Thoracic aorta (tissue), 2 donors: ENCODE measurements around the gene ICE2. TPM values are rescaled to one million over a fixed set of nuclear protein-coding genes. Genes with fewer than 3 reads are reported as not detected.

ENCODE experiments used
- ATAC-seq: fragments of 150-250 bp; one replicate; pipeline ENCODE4 v1.8.0; 2017; ENCODE audit warnings: low read depth; ENCODE audit not compliant: insufficient number of reproducible peaks, low FRiP score
- DNase-seq: peaks from one replicate; pipeline ENCODE4 v3.0.0-alpha.2; 2020; ENCODE audit warnings: low spot score
- H3K27ac ChIP-seq, 2 donors: fragments of 200-600 bp; sonication (generic); 1 replicate in 1 of 2; 2 replicates in 1 of 2; pipeline ENCODE4 v1.5.1; 2016; ENCODE audit warnings: mild to moderate bottlenecking in 2 of 2, moderate library complexity in 2 of 2
- H3K27me3 ChIP-seq: fragments of 200-600 bp; sonication (generic); replicated peaks from 2 replicates; pipeline ENCODE4 v1.6.0; 2016; ENCODE audit warnings: mild to moderate bottlenecking; ENCODE audit not compliant: insufficient read depth
- H3K36me3 ChIP-seq: fragments of 200-600 bp; sonication (generic); one replicate; pipeline ENCODE4 v1.5.1; 2016
- H3K4me1 ChIP-seq, 2 donors: fragments of 200-600 bp; sonication (generic); 1 replicate in 1 of 2; 2 replicates in 1 of 2; pipeline versions ENCODE4 v1.5.1 to v1.6.0; 2016; ENCODE audit warnings: low read depth in 2 of 2, mild to moderate bottlenecking in 1 of 2; ENCODE audit not compliant: control insufficient read depth in 1 of 2
- H3K4me3 ChIP-seq: fragments of 200-600 bp; sonication (generic); 2 replicates; pipeline ENCODE4 v1.5.1; 2016; ENCODE audit warnings: mild to moderate bottlenecking
- H3K9me3 ChIP-seq: fragments of 200-600 bp; sonication (generic); 2 replicates; pipeline ENCODE4 v1.5.1; 2016
- total RNA-seq, 2 donors: library from RNA; depleted of rRNA; stranded (reverse); fragments of >200 nt; gene quantifications; one replicate each; pipeline versions ENCODE4 v1.1.0 to v1.2.3, GENCODE V29; 2016
- TF ChIP-seq, protein P1 (sequence below): fragments of 200-600 bp; sonication (generic); IDR thresholded peaks from one replicate; pipeline ENCODE4 v1.5.1; 2019; ENCODE audit warnings: antibody characterized with exemption

The ICE2 gene
- total RNA-seq, 2 donors from 2014 or later = 19.4 to 57.2 TPM

DNA sequence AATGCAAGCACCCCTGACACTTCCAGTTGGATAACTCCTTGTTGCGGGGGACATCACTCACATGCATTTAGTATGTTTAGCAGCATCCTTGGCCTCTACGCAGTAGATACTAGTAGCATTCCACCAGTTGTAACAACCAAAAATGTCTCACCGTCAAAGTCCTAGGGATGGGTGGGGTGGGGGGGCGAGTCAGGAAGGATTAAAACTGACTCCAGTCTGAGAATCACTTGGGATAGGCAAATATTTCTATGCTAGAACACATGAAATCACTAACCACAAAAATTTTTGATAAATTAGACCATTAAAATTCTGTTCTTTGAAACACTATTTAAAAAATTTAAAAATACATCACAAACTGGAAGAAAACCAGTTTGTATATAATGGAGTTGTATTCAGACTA, 18.0 kb downstream of the ICE2 start:
- TF ChIP-seq, protein P1, sequence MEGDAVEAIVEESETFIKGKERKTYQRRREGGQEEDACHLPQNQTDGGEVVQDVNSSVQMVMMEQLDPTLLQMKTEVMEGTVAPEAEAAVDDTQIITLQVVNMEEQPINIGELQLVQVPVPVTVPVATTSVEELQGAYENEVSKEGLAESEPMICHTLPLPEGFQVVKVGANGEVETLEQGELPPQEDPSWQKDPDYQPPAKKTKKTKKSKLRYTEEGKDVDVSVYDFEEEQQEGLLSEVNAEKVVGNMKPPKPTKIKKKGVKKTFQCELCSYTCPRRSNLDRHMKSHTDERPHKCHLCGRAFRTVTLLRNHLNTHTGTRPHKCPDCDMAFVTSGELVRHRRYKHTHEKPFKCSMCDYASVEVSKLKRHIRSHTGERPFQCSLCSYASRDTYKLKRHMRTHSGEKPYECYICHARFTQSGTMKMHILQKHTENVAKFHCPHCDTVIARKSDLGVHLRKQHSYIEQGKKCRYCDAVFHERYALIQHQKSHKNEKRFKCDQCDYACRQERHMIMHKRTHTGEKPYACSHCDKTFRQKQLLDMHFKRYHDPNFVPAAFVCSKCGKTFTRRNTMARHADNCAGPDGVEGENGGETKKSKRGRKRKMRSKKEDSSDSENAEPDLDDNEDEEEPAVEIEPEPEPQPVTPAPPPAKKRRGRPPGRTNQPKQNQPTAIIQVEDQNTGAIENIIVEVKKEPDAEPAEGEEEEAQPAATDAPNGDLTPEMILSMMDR = no peak
- no peak for ATAC-seq
- no peaks in the 10 kb centered on the region for H3K36me3 ChIP-seq

DNA sequence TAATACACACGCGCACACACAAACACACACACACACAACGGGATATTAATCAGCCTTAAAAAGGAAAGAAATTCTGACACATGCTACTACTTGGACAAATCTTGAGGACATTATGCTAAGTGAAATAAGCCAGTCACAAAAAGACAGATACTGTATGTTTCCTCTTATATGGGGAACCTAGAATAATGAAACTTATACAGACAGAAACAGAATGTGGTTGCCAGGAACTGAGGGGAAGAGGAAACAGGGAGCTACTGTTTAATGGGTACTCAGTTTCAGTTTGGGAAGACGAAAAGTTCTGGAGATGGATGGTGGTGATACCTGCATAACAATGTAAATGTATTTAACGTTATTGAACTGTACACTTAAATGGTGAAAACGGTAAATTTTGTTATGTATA, 20.2 kb downstream of the ICE2 start:
- no peak overlapping the region for H3K4me3 ChIP-seq
- no peak overlapping the region for H3K27ac ChIP-seq
- peaks cover 3% of the 10 kb centered on the region for H3K36me3 ChIP-seq
- H3K27me3 ChIP-seq = no peaks in the 10 kb centered on the region
- DNase-seq = no peak
- H3K9me3 ChIP-seq = no peaks in the 10 kb centered on the region
- ATAC-seq = no peak
- TF ChIP-seq, protein P1 = no peak
- no peaks in the 10 kb centered on the region for H3K4me1 ChIP-seq

More for the DNA sequence above, 18.0 kb downstream of the ICE2 start:
- Histone ChIP-seq H3K9me3 (no peaks in the 10 kb centered on the region), H3K27me3 (no peaks in the 10 kb centered on the region), H3K4me3 (no peak overlapping the region), H3K27ac (no peak overlapping the region), H3K4me1 (peaks cover 0 to 2% of the 10 kb centered on the region in 2 donors)
- no peak for DNase-seq

DNA sequence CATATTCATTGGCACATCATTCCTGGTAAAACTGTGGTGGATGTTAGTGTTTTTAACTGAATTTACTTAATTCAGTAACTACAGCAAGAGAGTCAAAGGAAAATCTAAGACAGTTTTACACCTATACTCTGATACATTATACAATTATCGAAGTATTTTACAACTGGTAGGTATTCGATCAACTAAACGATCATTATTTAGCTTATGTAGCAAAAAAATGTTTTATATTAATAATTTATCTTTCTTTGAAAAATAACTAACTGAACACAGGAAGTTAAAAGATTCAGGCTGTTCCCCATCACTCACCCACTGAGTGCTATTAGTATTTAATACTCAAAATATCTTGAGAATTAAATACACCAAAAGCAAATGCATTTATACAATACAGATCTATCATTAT, 21.0 kb downstream of the ICE2 start:
- no peaks in the 10 kb centered on the region for H3K4me1 ChIP-seq
- no peak for DNase-seq
- no peaks in the 10 kb centered on the region for H3K9me3 ChIP-seq
- H3K27ac ChIP-seq = no peak overlapping the region
- no peak for ATAC-seq
- no peak overlapping the region for H3K4me3 ChIP-seq
- peaks cover 3% of the 10 kb centered on the region for H3K36me3 ChIP-seq
- no peaks in the 10 kb centered on the region for H3K27me3 ChIP-seq
- TF ChIP-seq, protein P1 = no peak

DNA sequence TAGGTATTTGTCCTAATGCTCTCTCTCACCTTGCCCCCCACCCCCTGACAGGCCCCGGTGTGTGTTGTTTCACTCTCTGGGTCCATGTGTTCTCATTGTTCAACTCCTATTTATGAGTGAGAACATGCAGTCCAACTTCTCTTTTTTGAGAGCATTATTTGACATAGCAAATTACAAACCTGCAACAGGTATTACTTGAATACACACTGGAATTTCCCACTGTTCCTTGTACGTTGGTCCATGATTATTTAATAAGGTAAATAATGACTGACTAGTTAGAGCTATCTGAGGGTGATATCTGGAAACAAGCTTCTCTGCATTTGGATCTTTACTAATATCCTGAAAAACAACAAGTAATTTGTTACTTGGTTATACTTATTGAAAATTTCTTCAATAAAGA, 24.1 kb downstream of the ICE2 start:
- TF ChIP-seq, protein P1 = no peak
- Histone ChIP-seq H3K27me3 (no peaks in the 10 kb centered on the region), H3K4me1 (no peaks in the 10 kb centered on the region), H3K4me3 (no peak overlapping the region), H3K9me3 (no peaks in the 10 kb centered on the region), H3K27ac (no peak overlapping the region), H3K36me3 (peaks cover 6% of the 10 kb centered on the region)
- ATAC-seq (no peak), DNase-seq (no peak)

DNA sequence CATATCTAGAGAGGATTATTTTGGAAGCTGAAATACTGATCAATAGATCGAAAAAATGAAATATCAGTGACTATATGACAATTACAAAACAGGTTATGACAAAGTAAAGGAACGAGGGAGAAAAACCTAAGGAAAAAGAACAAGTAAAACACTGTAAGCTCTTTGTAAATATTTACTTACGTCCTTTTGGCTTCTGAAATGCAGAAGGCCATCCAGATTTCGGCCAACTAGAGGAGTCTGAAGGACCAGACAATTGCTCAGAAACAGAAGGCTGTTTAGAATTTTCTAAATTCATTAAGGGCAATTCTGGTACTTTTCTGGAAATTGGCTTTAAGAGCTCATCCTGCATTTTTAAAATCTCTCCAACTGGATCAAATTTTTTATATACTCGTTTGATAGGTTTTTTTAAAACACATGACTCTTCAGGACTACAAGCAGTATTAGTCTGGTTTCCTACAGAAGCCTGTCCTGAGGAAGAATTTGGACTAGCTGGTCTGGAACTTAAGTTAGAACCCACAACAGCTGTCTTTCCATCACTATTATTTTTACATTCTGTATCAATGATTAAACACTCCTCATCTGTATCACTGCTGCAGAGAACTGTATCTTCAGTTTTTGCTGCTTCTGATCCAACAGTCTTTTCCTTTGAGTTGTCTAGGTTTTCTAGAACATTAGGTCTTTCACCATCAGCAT, 30.1 kb downstream of the ICE2 start:
- TF ChIP-seq, protein P1 = no peak
- no peaks in the 10 kb centered on the region for H3K4me1 ChIP-seq
- H3K27ac ChIP-seq = no peak overlapping the region
- DNase-seq (no peak), ATAC-seq (no peak)
- no peaks in the 10 kb centered on the region for H3K27me3 ChIP-seq
- no peak overlapping the region for H3K4me3 ChIP-seq
- H3K9me3 ChIP-seq = no peaks in the 10 kb centered on the region
- peaks cover 8% of the 10 kb centered on the region for H3K36me3 ChIP-seq
